ENCODE results near the gene LRP1B.

DNA sequence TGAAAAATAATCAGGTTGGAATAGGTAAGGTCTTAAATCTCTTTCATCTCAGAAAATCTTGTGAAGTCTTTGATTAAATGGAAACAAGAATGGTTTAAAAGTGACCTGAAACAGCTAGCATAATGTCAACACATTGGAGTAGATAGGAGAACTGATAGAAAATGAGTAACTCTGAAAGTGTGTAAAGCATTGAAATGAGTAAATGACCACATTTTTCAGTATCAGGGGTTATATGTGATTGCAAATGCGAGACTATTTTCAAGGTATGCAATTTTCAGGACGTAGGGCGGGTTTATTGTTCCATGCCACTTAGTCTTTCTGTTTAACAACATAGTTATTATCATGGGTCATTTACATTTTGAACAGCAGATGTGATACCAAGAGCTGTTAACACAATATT is 1383.2 kb downstream of the LRP1B start:
- no peak for TF ChIP-seq POLR2A (IDR thresholded peaks at IDR 0.05)
- TF ChIP-seq, protein P1, sequence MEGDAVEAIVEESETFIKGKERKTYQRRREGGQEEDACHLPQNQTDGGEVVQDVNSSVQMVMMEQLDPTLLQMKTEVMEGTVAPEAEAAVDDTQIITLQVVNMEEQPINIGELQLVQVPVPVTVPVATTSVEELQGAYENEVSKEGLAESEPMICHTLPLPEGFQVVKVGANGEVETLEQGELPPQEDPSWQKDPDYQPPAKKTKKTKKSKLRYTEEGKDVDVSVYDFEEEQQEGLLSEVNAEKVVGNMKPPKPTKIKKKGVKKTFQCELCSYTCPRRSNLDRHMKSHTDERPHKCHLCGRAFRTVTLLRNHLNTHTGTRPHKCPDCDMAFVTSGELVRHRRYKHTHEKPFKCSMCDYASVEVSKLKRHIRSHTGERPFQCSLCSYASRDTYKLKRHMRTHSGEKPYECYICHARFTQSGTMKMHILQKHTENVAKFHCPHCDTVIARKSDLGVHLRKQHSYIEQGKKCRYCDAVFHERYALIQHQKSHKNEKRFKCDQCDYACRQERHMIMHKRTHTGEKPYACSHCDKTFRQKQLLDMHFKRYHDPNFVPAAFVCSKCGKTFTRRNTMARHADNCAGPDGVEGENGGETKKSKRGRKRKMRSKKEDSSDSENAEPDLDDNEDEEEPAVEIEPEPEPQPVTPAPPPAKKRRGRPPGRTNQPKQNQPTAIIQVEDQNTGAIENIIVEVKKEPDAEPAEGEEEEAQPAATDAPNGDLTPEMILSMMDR (IDR thresholded peaks at IDR 0.05), result no peak

Measured in vagina (tissue), 2 donors.